ENCODE results near the gene NAV2.

Gene NAV2

DNA sequence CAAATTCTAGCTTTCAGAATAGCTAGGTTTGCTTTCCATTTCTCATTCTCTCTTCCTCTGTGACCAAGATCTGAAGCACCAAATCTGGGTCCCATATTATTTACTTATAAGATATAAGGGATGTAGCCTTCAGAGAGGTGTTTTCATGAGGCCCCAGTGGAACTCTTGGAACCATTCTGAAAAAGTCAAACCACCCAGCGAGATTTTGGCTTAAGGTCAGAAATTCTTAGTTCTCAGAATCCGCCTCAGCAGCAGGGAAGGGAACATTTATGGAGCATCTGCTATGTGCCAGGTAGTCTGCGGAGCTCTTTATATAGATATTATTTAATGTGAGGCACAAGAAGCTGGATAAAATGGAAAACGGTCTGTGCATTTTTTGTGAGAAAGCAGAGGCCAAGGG lies 6.3 kb downstream of the NAV2 start:
- no peak for DNase-seq (ENCODE audit: low spot score)

DNA sequence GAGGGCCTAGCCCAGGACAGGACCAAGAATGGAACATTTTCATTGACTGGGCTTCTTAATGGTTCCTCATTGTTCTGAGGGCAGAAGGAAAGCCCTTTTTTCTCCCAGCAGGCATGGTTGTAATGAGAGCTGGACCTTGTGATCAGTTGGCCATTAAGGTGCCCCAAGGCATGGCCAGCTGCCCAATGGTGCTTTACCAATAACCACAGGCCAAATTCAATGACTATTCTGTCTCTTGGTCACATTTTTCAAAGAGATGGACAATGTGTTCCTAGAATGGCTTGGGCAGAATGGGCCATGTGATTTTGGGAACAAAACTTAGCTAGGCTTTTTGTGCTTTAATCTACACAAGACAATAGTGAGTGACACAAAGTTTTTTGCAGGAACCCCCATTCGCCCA lies 7.3 kb downstream of the NAV2 start:
- DNase-seq (ENCODE audit: low spot score): no peak

DNA sequence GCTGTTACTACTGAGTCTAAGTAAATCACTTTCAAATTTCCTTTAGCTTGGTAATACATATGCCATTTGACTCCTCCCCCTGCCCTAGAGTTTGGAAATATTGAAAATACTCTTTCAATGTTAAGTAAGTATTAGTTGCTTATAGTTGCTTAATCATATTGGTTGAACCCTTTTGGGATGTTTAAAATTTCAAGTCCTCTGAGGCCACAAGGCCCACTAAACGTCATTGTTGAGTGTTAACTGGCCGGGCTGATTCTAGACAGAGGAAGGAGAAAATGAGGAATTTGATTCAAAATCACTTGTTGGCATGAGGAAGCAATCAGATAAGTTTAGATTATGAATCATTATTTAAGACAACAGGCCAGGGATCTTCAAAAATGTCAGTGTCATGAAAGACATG lies 8.5 kb downstream of the NAV2 start:
- DNase-seq (ENCODE audit: low spot score): no peak

DNA sequence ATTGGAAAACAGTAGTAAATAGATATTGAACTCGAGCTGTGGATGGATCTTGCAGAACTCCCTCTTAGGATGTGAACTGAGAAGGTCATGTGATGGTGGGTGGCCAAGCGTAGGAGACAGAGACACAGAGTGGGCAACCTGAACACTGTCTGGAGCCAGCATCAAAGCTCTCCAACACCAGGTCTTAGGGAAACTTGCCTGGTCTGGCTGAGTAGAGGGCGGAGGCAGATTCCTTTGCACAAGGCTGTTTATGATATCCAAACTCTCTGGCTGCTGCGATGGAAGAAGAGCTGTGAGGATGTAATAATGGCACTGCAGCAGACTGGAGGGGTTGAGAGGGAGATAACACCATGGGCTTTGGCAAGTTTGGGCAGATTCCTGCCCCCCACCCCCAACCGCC lies 10.1 kb downstream of the NAV2 start:
- no peak for DNase-seq (ENCODE audit: low spot score)

DNA sequence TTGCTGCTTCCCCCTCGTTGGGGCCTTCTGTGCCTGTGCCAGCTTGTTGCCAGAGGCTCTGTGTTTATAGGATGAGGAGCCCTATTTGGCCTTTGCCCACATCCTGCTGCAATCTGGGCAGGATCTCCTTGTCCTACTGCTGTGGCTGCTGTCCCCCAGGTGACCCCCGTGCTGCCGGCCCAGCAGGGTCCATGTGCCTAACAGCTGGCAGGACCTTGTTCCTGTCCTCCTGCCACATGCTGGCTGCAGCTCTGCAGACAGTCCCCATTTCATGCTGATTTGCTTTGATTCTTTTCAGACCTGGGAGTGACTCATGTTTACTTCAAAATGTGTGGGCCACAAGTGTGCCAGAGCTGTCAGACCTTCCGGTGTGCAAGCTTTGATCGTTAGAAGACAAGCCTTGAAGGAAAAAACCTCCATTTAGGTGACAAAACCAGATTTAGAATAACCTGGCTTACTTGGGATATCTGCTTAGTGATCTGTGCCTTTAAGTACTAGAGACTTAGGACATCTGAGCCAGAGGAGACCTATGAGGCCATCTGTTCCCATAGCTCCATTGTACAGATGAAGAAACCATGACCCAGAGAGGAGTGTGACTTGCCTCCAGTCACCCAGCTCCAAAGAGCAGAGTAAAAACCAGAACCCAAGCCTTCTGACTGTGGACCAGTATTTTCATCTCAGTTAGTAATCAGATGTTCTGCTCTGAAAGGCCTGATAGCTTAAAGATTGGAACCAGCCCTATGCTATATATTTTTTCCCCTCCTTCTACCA lies 11.1 kb downstream of the NAV2 start:
- peak; percentile 77 for DNase-seq (ENCODE audit: low spot score)

DNA sequence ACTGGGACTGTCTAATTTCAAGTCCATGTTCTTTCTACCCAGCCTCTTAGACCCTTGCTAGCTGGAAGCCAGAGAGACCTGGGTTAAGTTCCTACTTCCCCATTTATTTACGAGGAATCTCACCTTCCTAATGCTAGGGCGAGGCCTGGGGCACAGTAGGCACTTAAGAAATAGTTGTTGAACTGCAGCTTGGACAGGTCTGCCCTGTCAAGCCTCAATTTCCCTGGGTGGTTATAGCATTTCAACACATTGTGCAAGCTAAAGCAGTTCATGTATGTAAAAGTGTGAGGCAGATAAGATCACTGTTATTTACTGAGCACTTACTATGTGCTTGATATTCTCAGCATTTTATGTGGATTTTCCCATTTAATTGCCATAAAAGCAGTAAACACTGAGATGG lies 12.1 kb downstream of the NAV2 start:
- DNase-seq (ENCODE audit: low spot score): no peak

DNA sequence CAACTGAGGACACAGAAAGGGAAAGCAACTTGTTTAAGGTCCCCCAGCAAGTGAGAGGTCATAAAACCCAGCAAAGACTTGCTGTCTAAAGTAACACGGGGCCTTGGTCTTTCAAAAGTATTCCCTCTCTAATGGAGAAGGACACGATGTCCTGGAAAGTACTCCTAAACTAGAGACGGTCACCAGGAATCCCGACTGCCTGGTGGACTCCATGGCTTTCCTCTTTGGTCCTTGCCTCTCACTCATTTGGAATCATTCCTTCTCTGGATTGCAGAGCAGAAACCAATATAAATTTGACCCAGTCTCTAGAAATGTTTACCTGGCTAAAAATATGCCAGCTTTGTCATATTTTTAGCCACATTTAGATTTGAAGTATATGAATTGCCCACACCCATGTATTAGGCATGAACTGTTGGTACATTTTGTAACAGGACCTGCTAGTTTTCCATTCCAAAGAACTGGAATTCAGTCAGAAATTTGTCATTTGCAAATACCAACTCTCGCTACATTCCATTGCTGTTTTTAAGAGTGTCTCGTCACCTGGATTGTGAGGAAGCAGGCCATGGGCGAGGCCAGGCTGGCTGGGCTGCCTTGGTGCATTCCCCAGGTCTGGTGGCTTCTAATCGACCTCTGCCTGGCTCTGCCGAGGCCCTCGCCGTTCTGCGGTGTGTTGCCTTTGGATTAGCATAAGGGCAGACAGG lies 12.9 kb downstream of the NAV2 start:
- DNase-seq (ENCODE audit: low spot score): no peak

DNA sequence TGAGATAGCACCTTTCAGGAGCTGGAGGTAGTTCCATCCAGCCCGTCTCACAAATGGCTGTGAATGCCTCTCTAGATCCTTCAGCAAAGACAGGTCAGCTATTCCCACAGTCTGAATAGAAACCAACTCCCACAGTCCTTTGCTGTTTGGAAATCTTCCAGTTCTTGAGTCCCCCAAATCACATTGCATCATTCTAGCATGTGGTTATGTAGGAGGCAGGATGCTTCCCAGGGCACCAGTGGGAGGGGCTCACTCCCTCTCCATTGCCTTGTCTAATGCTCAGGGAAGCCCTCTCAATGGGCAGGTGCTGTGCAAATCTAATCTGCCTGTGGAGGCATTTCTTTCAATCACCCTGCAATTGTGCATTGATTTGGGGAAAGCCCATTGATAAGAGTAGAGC lies 14.6 kb downstream of the NAV2 start:
- DNase-seq (ENCODE audit: low spot score): no peak

DNA sequence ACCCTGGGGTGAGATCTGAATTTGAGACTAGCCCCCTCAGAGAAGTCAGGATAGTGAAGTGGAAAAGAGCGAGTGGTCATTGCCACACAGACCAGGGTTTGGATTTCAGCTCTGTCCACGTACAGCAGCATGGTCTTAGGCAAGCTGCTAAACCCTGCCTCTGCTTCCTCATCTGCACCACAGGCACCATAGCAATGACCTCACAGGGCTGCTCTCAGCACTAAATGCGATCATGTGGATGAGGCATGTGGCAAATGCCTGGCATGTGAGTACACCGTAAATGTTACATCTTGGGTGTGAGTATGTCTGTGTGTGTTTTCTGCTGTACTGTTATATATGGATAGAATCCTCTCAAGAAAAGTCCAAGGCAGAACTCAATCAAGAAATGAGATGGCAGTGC lies 15.8 kb downstream of the NAV2 start:
- no peak for DNase-seq (ENCODE audit: low spot score)

DNA sequence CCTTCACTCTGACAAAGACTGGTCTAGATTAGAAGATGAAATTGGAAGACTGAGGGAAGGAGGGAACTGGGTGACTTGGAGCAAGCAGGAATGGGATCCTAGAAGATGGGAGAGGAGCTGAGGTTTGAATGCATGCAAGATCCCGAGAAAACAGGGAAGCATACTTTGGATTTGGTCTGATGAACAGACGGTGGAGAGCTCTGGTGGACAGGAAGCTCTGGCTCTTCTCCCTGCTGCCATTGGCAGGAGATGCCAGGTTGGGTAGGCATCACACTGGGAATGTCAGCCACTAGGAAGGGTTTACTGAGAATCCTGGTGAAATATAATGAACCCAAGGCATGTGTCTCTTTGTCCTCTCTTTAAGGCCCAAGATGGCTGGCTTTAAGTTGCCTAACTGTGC lies 16.5 kb downstream of the NAV2 start:
- no peak for DNase-seq (ENCODE audit: low spot score)

DNA sequence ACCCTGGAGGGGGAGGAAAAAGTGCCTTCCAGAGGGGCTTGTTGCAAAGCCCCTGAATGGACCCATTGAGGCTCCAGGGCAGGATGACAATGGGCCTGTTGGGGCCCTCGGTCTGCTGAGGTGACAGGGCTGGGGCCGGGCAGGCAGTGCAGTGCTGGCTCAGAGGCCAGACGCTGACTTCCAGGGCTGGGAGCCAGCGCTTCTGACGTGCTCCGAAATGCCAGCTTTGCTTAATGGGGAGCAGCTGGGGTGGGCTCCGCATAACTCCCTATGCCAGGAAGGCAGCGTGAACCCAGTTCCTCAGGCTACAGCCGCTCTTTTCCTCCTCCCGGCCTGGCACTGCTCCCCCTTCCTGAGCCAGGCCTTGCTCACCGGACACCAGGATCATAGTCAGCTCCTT lies 17.7 kb downstream of the NAV2 start:
- DNase-seq (ENCODE audit: low spot score): no peak

DNA sequence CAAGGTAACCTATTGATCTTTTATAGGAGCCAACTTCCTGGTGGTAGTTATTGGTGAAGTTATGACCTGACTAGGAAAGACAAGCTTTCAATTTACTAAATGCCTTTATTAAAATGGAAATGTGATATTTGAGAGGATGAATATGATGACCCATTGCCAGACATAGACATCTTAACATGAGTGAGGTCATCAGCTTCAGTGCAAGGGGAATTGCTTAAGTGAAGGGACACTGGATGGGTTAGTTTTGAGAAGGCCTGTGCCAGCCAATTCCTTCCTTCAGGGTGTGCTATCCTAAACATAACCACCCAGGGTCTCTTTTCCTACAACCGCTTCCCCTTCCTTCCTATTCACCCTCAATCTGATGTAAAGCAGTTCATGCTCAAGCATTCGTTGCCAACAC lies 21.5 kb downstream of the NAV2 start:
- DNase-seq (ENCODE audit: low spot score): no peak

DNA sequence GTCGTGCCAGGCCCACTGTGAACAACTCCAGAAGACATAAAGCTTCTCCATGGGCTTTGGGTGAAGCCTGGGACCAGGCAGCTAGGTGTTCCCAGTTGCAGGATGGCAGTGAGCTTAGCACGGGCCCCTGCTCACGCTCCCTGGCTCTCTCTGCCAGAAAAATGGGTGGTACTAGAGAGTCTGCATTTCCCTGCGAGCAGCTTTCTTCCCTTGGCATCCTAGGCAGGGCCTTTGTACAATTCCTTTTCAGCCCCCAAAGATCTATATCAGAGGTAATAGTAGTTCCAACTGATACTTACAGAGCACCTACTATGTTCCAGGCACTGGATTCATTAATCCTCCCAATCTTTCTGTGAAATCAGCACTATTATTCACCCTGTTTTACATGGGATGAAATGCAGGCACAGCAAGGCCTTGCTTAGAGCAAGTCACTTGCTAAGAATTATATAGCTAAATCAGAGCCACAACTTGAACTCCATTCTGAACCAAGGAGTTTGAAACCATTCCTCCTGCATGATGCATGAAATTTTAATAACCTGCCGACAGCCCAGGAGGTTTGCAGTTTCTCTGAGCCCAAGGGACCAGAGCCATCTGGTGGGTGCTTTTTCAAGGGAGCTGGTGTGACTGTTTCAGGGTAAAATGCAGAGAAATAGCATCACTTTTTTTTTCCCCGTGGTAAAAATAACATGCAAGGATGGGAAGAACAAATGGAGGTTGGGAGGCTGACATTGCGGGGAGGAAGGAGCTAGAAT lies 22.7 kb downstream of the NAV2 start:
- DNase-seq (ENCODE audit: low spot score): no peak

DNA sequence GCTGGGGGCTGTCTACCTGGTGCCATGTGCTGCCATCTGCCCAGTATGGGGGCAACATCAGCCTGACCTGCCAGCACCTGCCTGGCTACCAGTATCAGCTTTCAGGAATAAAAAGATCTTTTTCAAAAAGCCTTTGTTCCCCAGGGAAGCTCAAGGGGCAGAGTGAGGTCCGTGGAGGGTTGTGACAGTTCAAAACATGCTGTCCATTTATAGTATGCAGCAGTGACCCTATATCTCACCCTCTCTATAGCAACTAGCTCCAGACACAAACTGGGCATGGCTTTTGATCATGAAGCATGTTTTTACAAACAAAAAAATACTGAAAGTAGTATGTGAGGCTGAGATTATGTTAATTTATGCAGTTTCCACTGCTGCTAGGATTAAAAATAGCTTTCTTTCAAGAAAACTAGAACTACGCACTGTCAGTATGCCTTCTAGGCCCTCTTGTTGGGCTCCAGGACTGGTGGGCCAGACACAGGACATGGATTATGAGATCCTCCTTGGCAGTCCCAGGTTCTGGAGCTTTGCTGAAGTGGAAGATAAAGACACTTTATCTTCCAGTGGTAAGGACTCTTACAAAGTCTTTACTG lies 23.4 kb downstream of the NAV2 start:
- no peak for DNase-seq (ENCODE audit: low spot score)

DNA sequence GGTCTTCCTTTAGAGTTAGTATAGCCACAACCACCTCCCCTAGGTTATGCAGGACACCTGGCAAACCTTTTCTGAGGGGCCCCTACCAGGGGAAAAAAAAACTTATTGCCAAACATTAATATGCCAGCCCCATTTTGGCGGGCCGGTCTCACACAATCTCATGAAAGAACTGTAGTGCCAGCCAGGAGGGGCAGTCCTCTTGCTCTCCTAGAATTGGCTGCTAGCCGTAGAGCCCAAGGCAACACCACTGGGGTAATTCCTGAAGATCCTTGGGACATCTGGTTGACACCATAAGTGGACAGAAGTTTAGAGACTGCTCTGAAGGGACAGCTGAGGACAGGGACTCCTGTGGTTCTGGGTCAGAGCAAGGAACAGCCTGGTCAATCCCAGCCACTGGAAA lies 24.2 kb downstream of the NAV2 start:
- DNase-seq (ENCODE audit: low spot score): no peak

DNA sequence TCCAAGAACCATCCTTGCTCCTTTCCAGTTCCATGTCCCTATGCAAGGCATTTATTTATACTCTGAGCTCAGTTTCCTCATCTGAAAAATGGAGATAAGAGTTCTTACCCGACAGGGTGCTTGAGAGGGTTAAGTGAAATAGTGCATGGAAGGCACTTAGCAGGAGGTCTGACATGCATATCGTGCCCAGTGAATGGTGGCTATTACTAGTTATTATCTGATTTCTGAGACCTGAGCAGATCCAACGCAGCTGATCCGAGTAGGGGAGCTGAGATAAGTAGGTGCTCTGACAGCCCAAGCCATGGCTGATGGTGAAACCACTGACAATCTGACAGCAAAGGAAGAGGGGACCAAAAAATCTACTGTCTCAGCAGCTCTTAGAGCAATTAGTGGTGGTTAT lies 24.9 kb downstream of the NAV2 start:
- DNase-seq (ENCODE audit: low spot score): no peak

DNA sequence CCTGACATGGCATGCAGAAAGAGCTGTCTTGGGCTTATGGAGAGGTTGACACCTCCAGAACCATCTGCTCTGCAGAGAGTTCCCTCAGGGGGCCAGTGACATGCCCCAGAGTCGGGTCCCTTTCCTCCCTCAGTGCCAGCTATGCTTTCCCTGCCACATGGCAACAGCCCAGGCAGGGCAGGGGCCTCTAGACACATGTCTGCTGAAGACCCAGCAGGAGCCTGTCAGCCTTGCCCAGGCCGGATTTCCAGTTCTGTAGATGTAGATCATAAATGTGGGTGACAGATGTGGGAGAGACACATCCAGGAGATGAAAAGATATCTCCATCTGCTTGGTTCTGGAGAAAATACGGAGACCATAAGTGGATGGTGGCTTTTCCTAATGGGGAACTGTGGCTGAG lies 25.5 kb downstream of the NAV2 start:
- no peak for DNase-seq (ENCODE audit: low spot score)

DNA sequence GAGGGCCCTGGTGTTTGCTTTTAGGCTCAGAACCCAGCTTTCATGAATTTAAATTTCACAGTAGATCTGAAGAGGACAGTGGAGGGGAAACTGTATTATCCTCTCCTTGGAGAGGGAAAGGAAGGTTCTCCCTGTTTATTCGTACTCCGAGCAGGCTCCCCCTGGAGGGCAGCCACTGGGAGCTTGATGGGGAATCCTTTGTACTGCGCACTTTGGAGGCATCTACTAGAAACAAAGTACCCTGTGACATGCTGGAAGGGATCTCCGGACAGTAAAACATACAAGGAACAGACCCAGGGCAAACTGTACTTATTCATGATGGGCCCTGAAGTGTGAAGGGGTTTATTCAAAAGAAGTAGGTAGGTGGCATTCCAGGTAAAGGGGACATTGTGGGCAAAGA lies 27.2 kb downstream of the NAV2 start:
- DNase-seq (ENCODE audit: low spot score): no peak

DNA sequence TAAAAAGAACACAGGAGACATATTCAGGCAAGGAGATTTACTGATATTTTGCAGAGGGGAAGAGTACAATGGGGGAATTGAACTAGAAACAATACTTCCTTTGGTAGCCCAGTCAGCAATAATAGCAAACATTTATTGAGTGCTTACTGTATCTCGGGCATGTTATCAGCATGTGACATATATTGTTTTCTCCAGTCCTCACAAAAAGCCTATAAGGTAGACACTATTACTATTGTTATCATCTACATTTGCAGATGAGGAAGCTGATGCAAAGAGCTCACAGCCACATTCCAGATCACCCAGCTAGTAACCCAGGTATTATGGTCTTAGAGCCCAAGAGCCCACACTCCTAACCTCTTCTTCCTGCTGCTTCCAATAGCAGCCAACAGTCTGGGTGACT lies 27.9 kb downstream of the NAV2 start:
- no peak for DNase-seq (ENCODE audit: low spot score)

DNA sequence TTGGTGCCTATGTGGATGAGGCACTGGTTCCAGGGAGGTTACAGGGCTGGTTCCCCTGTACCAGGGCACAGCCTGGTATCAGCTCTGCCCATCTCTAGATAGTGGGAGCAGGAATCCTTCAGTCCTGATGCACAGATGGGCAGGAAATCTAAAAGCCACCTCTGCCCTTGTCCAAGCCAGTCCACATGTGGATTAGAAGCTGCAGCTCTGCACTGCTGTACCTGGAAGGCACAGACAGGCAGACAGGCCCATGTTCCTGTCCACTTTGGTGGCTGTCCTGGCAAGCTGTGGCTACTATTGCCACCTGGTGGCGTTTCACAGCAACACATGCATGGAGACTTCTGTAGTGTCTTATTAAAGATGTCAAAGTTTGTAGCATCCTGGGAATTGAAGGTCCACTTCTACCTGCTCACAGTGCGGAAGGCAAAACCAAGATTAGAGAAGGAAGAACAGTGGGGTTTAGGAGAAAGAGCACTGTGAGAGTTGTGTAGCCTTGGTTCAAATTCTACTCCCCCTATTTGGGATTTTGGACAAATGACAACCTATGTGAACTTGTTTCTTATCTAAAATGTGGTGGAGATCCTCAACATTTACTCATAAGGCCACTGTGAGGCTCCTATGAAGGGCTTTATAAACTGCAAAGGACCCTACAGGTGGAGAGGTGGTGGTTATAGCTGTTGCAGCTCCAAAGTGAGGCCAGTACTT lies 30.1 kb downstream of the NAV2 start:
- DNase-seq (ENCODE audit: low spot score): peak; percentile 70

DNA sequence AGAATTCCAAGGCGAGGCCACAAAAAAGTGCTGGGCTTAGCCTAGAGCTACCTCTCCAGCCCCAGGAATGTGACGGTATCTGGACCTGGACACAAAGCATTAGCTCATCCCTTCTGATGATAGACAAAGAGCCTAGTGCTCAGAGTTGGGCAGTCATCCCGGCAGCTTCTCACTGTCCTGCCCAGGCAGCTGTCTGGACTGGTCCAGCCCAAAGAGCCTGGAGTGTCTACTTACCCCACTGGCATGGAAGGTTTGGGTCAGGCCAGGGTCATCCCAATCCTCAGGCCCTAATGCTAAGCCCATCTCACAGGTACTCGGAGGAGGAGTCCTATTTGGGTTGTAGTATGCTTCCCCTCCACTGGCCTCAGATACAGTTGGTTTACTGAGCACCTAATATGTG lies 31.0 kb downstream of the NAV2 start:
- DNase-seq (ENCODE audit: low spot score): no peak

DNA sequence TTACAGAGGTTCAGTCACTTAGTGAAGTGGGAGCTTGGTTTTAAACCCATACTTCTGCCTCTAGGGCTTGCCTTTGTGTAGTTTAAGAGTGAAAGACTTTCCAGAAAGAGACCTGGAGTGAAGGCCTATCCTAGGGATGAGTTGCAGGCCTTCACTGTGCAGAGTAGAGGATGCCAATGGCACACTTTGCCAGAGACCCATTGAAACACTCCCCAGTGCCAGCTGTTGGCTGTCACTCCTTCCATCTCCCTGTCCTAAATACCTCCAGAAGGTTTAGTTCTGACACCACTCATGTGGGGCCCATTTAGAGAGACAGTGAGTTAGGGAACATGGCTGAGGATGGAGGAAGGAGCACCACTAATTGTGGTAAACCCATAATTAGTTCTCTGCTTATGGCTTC lies 31.5 kb downstream of the NAV2 start:
- DNase-seq (ENCODE audit: low spot score): no peak

Measured in kidney capillary endothelial cell (primary cell).